COLO829 (cell line): ENCODE measurements around the gene GPR33.
"Not testable (repeated sequence)": the region's sequence is repeated elsewhere in the genome, so short reads cannot be mapped to it uniquely, and the experiment has no call there.

Source experiments
- DNase-seq: peaks from one replicate; pipeline ENCODE4 v3.0.0; 2012; ENCODE audit warnings: low spot score

Gene GPR33

GRCh38 chr14:31487886-31488285 lies at the start of gene GPR33:
TSS of gene GPR33 (minus strand) at chr14:31488039. CDS start at chr14:31483965, 4,074 bp downstream.
- no peak for DNase-seq

- no peak for DNase-seq
These were observed 48.5 kb upstream of the GPR33 start for GRCh38 chr14:31536201-31536960.

- no peak for DNase-seq
These were observed 42.3 kb upstream of the GPR33 start for GRCh38 chr14:31530136-31530535.

- no peak for DNase-seq
These were observed 41.2 kb upstream of the GPR33 start for GRCh38 chr14:31529053-31529452.

GRCh38 chr14:31527546-31527945 lies 39.7 kb upstream of the GPR33 start:
- no peak for DNase-seq

- no peak for DNase-seq
These were observed 39.2 kb upstream of the GPR33 start for GRCh38 chr14:31527087-31527486.

GRCh38 chr14:31510855-31511254 lies 23.0 kb upstream of the GPR33 start:
- no peak for DNase-seq

- DNase-seq = peak; percentile 42
These were observed 22.4 kb upstream of the GPR33 start for GRCh38 chr14:31510222-31510621.

GRCh38 chr14:31508135-31508534 lies 20.3 kb upstream of the GPR33 start:
- no peak for DNase-seq

- DNase-seq = peak; percentile 8
These were observed 17.6 kb upstream of the GPR33 start for GRCh38 chr14:31505411-31505810.

GRCh38 chr14:31501870-31502269 lies 14.0 kb upstream of the GPR33 start:
- DNase-seq = no peak

- no peak for DNase-seq
These were observed 5.1 kb upstream of the GPR33 start for GRCh38 chr14:31492759-31493498.

GRCh38 chr14:31489691-31490090 lies 1.9 kb upstream of the GPR33 start:
- DNase-seq = no peak

- no peak for DNase-seq
These were observed 1.1 kb downstream of the GPR33 start for GRCh38 chr14:31486764-31487163.

GRCh38 chr14:31484754-31485153 lies 3.1 kb downstream of the GPR33 start:
- no peak for DNase-seq

GRCh38 chr14:31480156-31480555 lies 7.7 kb downstream of the GPR33 start:
- no peak for DNase-seq

GRCh38 chr14:31479027-31479426 lies 8.8 kb downstream of the GPR33 start:
- peak; percentile 59 for DNase-seq

- DNase-seq = no peak
These were observed 10.6 kb downstream of the GPR33 start for GRCh38 chr14:31477248-31477647.

- DNase-seq = no peak
These were observed 11.5 kb downstream of the GPR33 start for GRCh38 chr14:31476131-31476866.

GRCh38 chr14:31466554-31466953 lies 21.3 kb downstream of the GPR33 start:
- no peak for DNase-seq

- no peak for DNase-seq
These were observed 22.7 kb downstream of the GPR33 start for GRCh38 chr14:31465111-31465510.

- not testable (repeated sequence) for DNase-seq
These were observed 25.4 kb downstream of the GPR33 start for GRCh38 chr14:31462450-31462849.

- no peak for DNase-seq
These were observed 26.3 kb downstream of the GPR33 start for GRCh38 chr14:31461545-31461944.
